ENCODE measurements around the gene POFUT2. TPM values are rescaled to one million over a fixed set of nuclear protein-coding genes. Genes with fewer than 3 reads are reported as not detected.

Gene POFUT2
- total RNA-seq, 1 donor from 2014 or later, result 9.0 TPM

- FAIRE-seq (no peak), DNase-seq (ENCODE audit: low read depth) (no peak)
- no peak for TF ChIP-seq CTCF (IDR thresholded peaks at IDR 0.05; ENCODE audit: insufficient read depth, low read length, severe bottlenecking)
- Histone ChIP-seq H3K4me3 (ENCODE audit: low read depth, low read length) (no peak overlapping the region), H3K27me3 (ENCODE audit: control insufficient read depth, insufficient read depth, low read length) (no peaks in the 10 kb centered on the region), H3K36me3 (ENCODE audit: control insufficient read depth, insufficient read depth, low read length) (peaks cover 15% of the 10 kb centered on the region)
Measured at GRCh38 chr21:45277101-45278045, 10.3 kb downstream of the POFUT2 start.

DNA sequence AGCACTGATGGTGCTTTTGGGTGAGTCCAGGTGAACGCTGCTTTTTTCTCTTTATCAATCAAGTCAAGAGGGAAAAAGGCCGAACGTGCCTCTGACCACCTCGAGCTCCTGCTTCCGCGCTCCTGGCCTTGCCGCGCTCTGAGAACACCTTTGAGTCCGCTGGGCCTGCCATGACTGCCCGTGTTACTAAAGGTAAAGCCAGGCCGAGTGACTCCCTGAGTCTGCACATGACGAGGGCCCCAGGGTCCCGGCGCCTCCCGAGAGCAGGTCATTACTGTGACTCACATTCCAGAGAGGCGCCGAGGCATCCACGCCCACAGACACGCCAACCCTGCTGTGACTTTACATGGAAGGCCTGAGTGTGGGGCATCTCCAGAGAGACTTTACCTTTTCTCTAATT, 11.1 kb downstream of the POFUT2 start:
- no peak for TF ChIP-seq CTCF (IDR thresholded peaks at IDR 0.05; ENCODE audit: insufficient read depth, low read length, severe bottlenecking)
- Histone ChIP-seq H3K27me3 (ENCODE audit: control insufficient read depth, insufficient read depth, low read length) (no peaks in the 10 kb centered on the region), H3K4me3 (ENCODE audit: low read depth, low read length) (no peak overlapping the region), H3K36me3 (ENCODE audit: control insufficient read depth, insufficient read depth, low read length) (peaks cover 15% of the 10 kb centered on the region)
- FAIRE-seq (no peak), DNase-seq (ENCODE audit: low read depth) (no peak)

- Histone ChIP-seq H3K4me3 (ENCODE audit: low read depth, low read length) (no peak overlapping the region), H3K36me3 (ENCODE audit: control insufficient read depth, insufficient read depth, low read length) (peaks cover 13% of the 10 kb centered on the region), H3K27me3 (ENCODE audit: control insufficient read depth, insufficient read depth, low read length) (no peaks in the 10 kb centered on the region)
- peak; percentile 20 for TF ChIP-seq CTCF (IDR thresholded peaks at IDR 0.05; ENCODE audit: insufficient read depth, low read length, severe bottlenecking)
- FAIRE-seq, result no peak
- no peak for DNase-seq (ENCODE audit: low read depth)
Measured at GRCh38 chr21:45270306-45270821, 17.3 kb downstream of the POFUT2 start.

GRCh38 chr21:45269861-45270260, 17.8 kb downstream of the POFUT2 start:
- peaks cover 18% of the 10 kb centered on the region for H3K36me3 ChIP-seq (ENCODE audit: control insufficient read depth, insufficient read depth, low read length)
- no peak for TF ChIP-seq CTCF (IDR thresholded peaks at IDR 0.05; ENCODE audit: insufficient read depth, low read length, severe bottlenecking)
- no peak overlapping the region for H3K4me3 ChIP-seq (ENCODE audit: low read depth, low read length)
- no peak for FAIRE-seq
- no peak for DNase-seq (ENCODE audit: low read depth)
- H3K27me3 ChIP-seq (ENCODE audit: control insufficient read depth, insufficient read depth, low read length), result no peaks in the 10 kb centered on the region

GRCh38 chr21:45267390-45267760, 20.3 kb downstream of the POFUT2 start:
- DNase-seq (ENCODE audit: low read depth), result no peak
- TF ChIP-seq CTCF (IDR thresholded peaks at IDR 0.05; ENCODE audit: insufficient read depth, low read length, severe bottlenecking), result no peak
- peaks cover 22% of the 10 kb centered on the region for H3K36me3 ChIP-seq (ENCODE audit: control insufficient read depth, insufficient read depth, low read length)
- FAIRE-seq, result no peak
- H3K27me3 ChIP-seq (ENCODE audit: control insufficient read depth, insufficient read depth, low read length), result no peaks in the 10 kb centered on the region
- no peak overlapping the region for H3K4me3 ChIP-seq (ENCODE audit: low read depth, low read length)

Measured in bronchial epithelial cell (primary cell).